Measurements from ENCODE around the gene EGFLAM. TPM values are rescaled to one million over a fixed set of nuclear protein-coding genes. Genes with fewer than 3 reads are reported as not detected.

The EGFLAM gene
- total and polyA plus RNA-seq, 2 donors (not counting 3 experiments of a cell fraction or from before 2014, with no cell fraction given), result 1.2 to 2.7 TPM

- CTCF ChIA-PET, result interaction anchor here (1.1 to 3.1 kb wide), 3 partner anchors 15 to 361 kb away, joined by 3 to 10 read pairs (median 4); no protein-coding TSS in a partner anchor
- no peak overlapping the region for H3K27ac ChIP-seq (ENCODE audit: insufficient read depth, low read depth, low read length)
- no peak for TF ChIP-seq POLR2A (IDR thresholded peaks at IDR 0.05; ENCODE audit: low read depth, low read length)
- no peak for TF ChIP-seq MYC (IDR thresholded peaks at IDR 0.05; ENCODE audit: low read depth, low read length)
- TF ChIP-seq CTCF (IDR thresholded peaks at IDR 0.05; ENCODE audit: extremely low read depth in 1 of 2, insufficient read depth in 1 of 2, low read depth in 1 of 2, low read length in 2 of 2), result no peak
- no peak for TF ChIP-seq EZH2 (IDR thresholded peaks at IDR 0.05; ENCODE audit: borderline replicate concordance, low read depth, low read length, severe bottlenecking)
- TF ChIP-seq MAX (IDR thresholded peaks at IDR 0.05; ENCODE audit: insufficient read depth, insufficient read length), result no peak
- TF ChIP-seq GATA2 (IDR thresholded peaks at IDR 0.05; ENCODE audit: insufficient read depth, insufficient read length, low read depth, low read length), result no peak
- no peak for TF ChIP-seq JUN (IDR thresholded peaks at IDR 0.05; ENCODE audit: borderline replicate concordance, insufficient read depth, insufficient read length, low read depth)
- no peak for TF ChIP-seq POLR2AphosphoS5 (IDR thresholded peaks at IDR 0.05; ENCODE audit: insufficient read depth, low read depth, low read length)
- no peak for TF ChIP-seq FOS (IDR thresholded peaks at IDR 0.05; ENCODE audit: borderline replicate concordance, insufficient read depth, low read length)
- DNase-seq (ENCODE audit: low read depth, low spot score) (no peak), FAIRE-seq (no peak)
- intact Hi-C loops (cut with micrococcal nuclease) (no loop called here), dilution Hi-C loops (cut with MboI; ENCODE audit: extremely low pct_ligation_motif_present, low sequenced_read_pairs) (loop anchor here (25.0 kb wide), 1 partner anchor 364 kb away; no protein-coding TSS in a partner anchor)
- no TSS peak for BruUV-seq (replicated peaks)
- H3K9me3 ChIP-seq (replicated peaks; ENCODE audit: control insufficient read depth, insufficient read depth, low read length), result no peaks in the 10 kb centered on the region
- no peaks in the 10 kb centered on the region for H3K27me3 ChIP-seq (ENCODE audit: control insufficient read depth in 2 of 2, insufficient read depth in 2 of 2, low read length in 2 of 2)
- no peak overlapping the region for H3K9ac ChIP-seq (replicated peaks; ENCODE audit: extremely low read depth, insufficient read depth, low read length)
- no peaks in the 10 kb centered on the region for H4K20me1 ChIP-seq (replicated peaks; ENCODE audit: control insufficient read depth, extremely low read depth, insufficient read depth, low read length)
- no peaks in the 10 kb centered on the region for H3K4me1 ChIP-seq (ENCODE audit: control insufficient read depth, extremely low read depth, insufficient read depth, low read length)
- POLR2A ChIA-PET, result no interaction called here
- no peaks in the 10 kb centered on the region for H3K9me1 ChIP-seq (replicated peaks; ENCODE audit: control insufficient read depth, extremely low read depth, insufficient read depth, low read length)
- no peak overlapping the region for H3K4me3 ChIP-seq (replicated peaks in 1 of 3; ENCODE audit: insufficient read depth in 1 of 3, low read depth in 1 of 3, low read length in 3 of 3)
- H3K4me2 ChIP-seq (ENCODE audit: insufficient read depth, low read length), result no peak overlapping the region
- no peak overlapping the region for H2AFZ ChIP-seq (ENCODE audit: low read depth, low read length)
- no peaks in the 10 kb centered on the region for H3K79me2 ChIP-seq (ENCODE audit: control insufficient read depth, insufficient read depth, low read length)
- no peaks in the 10 kb centered on the region for H3K36me3 ChIP-seq (ENCODE audit: control insufficient read depth in 2 of 2, extremely low read depth in 1 of 2, insufficient read depth in 2 of 2, low read length in 2 of 2)
Measured at GRCh38 chr5:38448568-38449350, 190.4 kb downstream of the EGFLAM start.
